ENCODE data around the gene HGF. TPM values are rescaled to one million over a fixed set of nuclear protein-coding genes. Genes with fewer than 3 reads are reported as not detected.

HGF gene
- total and polyA plus RNA-seq, 8 donors: 0.60 to 10.7 (median 6.6) TPM

GRCh38 chr7:81655271-81655670 lies 114.6 kb downstream of the HGF start:
- intact Hi-C loops (cut with DNase I; ENCODE audit: low total_unique reads): no loop called here
- no peak overlapping the region for H3K27ac ChIP-seq
- no peak for DNase-seq
- 55 to 68% (median 67%) methylated on average over 1 of the region's 1 CpG for WGBS, 5 donors
- no peaks in the 10 kb centered on the region for H3K27me3 ChIP-seq
- H3K9me3 ChIP-seq: peaks cover 0 to 18% (median 8%) of the 10 kb centered on the region in 4 donors
- H3K4me3 ChIP-seq: no peak overlapping the region
- no peaks in the 10 kb centered on the region for H3K36me3 ChIP-seq
- H3K4me1 ChIP-seq: no peaks in the 10 kb centered on the region
- TF ChIP-seq EP300 (IDR thresholded peaks at IDR 0.05) (no peak), CTCF (IDR thresholded peaks at IDR 0.05) (no peak), POLR2AphosphoS5 (IDR thresholded peaks at IDR 0.05) (no peak), POLR2A (IDR thresholded peaks at IDR 0.05) (no peak)

- Histone ChIP-seq H3K36me3 (no peaks in the 10 kb centered on the region), H3K4me1 (no peaks in the 10 kb centered on the region), H3K27ac (no peak overlapping the region), H3K27me3 (no peaks in the 10 kb centered on the region), H3K9me3 (peaks cover 0 to 18% (median 8%) of the 10 kb centered on the region in 4 donors), H3K4me3 (no peak overlapping the region)
- intact Hi-C loops (cut with DNase I; ENCODE audit: low total_unique reads): no loop called here
- DNase-seq: no peak
- TF ChIP-seq CTCF (IDR thresholded peaks at IDR 0.05) (no peak), POLR2A (IDR thresholded peaks at IDR 0.05) (no peak), POLR2AphosphoS5 (IDR thresholded peaks at IDR 0.05) (no peak), EP300 (IDR thresholded peaks at IDR 0.05) (no peak)
- WGBS, 5 donors: 91 to 97% (median 93%) methylated on average over 1 of the region's 1 CpG
Measured at GRCh38 chr7:81652225-81652624, 117.6 kb downstream of the HGF start.

Data from stomach (tissue), 9 donors.